ENCODE results near the gene PRX. TPM values are rescaled to one million over a fixed set of nuclear protein-coding genes. Genes with fewer than 3 reads are reported as not detected.

PRX gene
- total and polyA plus RNA-seq, 4 donors: 0.03 to 1.0 (median 0.52) TPM

DNA sequence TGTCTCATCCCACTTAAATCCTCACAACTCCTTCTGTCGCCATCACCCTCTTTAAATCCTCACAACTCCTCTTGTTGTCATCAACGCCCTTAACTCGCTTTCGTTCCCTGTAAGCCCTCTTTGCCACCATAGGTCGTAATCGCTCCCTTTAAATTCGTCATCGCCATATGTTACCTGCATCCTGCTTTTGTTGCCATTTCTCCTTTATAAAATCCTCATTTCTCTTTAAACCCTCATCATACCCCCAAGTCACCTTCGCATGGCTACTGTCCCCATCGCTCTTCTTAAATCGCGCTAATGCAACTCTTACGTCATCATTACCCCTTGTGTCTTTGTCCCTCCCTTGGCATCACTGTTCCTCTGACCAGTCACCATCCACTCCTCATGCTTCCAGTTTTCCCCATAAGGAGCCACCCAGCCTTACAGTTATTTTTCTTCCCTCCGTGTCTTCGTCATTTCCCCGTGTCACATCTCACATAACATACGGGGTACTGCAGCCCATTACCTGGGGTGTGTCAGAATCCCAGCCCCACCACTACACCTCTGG, 64.1 kb downstream of the PRX start (continued):
- TF ChIP-seq, protein P1, sequence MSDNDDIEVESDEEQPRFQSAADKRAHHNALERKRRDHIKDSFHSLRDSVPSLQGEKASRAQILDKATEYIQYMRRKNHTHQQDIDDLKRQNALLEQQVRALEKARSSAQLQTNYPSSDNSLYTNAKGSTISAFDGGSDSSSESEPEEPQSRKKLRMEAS (IDR thresholded peaks at IDR 0.05): no peak
- TF ChIP-seq TAF1 (conservative IDR thresholded peaks at IDR 0.05): no peak
- TF ChIP-seq, protein P2, sequence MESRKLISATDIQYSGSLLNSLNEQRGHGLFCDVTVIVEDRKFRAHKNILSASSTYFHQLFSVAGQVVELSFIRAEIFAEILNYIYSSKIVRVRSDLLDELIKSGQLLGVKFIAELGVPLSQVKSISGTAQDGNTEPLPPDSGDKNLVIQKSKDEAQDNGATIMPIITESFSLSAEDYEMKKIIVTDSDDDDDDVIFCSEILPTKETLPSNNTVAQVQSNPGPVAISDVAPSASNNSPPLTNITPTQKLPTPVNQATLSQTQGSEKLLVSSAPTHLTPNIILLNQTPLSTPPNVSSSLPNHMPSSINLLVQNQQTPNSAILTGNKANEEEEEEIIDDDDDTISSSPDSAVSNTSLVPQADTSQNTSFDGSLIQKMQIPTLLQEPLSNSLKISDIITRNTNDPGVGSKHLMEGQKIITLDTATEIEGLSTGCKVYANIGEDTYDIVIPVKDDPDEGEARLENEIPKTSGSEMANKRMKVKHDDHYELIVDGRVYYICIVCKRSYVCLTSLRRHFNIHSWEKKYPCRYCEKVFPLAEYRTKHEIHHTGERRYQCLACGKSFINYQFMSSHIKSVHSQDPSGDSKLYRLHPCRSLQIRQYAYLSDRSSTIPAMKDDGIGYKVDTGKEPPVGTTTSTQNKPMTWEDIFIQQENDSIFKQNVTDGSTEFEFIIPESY (IDR thresholded peaks at IDR 0.05): no peak

DNA sequence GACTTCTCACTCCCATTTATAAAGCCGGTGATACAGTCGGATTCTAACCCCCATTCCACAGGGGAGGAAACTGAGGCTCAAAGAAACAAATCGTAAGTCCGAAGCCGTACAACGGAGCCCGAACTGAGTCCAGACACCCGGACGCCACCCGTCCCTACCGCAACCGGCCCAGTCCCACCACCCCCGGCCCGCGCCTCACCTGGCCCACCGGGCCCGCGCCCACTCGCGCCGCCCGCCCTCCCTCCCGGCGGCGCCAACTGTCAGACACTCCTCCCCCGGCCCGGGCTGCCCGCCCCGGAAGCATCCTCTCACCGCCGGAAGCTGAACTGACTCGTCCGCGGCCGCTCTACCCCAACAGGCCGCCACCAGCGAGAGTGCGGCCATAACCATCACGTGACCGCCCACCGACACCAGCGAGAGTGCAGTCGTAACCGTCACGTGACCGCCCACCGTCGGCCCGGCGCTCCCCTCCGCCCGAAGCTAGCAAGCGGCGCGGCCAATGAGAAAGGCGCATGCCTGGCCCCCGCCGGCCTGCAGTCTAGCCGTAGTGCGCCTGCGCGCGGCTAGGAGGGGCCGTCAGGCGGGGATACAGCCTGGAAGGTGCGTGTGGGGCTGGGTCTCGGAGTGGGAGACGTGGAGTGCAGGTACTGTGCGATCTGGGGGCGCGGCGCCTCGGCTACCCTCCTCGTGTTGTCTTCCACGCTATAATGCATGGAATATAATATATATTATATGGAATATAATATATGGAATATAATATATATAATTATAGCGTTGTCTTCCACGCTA, 64.9 kb downstream of the PRX start, which contains the start of the genes C19orf47 and PLD3:
C19orf47 (minus strand) TSS at position 273 of the 789 bp plus-strand sequence. CDS start 6,540 bp downstream, outside the sequence.
PLD3 (plus strand) TSS at position 571 of the 789 bp plus-strand sequence. CDS start 17,789 bp downstream, outside the sequence.
- under 1% methylated on average over 77 of the region's 77 CpGs for WGBS
- peak within 1 kb of the TSS; percentile 64 to 84 for H3K9ac ChIP-seq (ENCODE audit: low read depth in 1 of 2, low read length in 2 of 2)
- peak within 1 kb of the TSS; percentile 85 to 92 (median 87) for H3K4me3 ChIP-seq (ENCODE audit: low read depth in 1 of 3, low read length in 3 of 3)
- peak within 1 kb of the TSS; percentile 49 to 68 for H3K27ac ChIP-seq (ENCODE audit: low read depth in 1 of 2, low read length in 2 of 2)
- peak; percentile 96 for DNase-seq (ENCODE audit: low spot score)
- peaks cover 0 to 19% (median 14%) of the 10 kb centered on the region in 4 donors for H3K4me1 ChIP-seq (ENCODE audit: control insufficient read depth in 4 of 4, insufficient read depth in 4 of 4, low read length in 3 of 4)
- TF ChIP-seq, protein P3, sequence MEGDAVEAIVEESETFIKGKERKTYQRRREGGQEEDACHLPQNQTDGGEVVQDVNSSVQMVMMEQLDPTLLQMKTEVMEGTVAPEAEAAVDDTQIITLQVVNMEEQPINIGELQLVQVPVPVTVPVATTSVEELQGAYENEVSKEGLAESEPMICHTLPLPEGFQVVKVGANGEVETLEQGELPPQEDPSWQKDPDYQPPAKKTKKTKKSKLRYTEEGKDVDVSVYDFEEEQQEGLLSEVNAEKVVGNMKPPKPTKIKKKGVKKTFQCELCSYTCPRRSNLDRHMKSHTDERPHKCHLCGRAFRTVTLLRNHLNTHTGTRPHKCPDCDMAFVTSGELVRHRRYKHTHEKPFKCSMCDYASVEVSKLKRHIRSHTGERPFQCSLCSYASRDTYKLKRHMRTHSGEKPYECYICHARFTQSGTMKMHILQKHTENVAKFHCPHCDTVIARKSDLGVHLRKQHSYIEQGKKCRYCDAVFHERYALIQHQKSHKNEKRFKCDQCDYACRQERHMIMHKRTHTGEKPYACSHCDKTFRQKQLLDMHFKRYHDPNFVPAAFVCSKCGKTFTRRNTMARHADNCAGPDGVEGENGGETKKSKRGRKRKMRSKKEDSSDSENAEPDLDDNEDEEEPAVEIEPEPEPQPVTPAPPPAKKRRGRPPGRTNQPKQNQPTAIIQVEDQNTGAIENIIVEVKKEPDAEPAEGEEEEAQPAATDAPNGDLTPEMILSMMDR (IDR thresholded peaks at IDR 0.05; ENCODE audit: low read depth, low read length, missing input control): no peak
- TF ChIP-seq FOXA1 (IDR thresholded peaks at IDR 0.05) (peak; percentile 61), HNF4A (conservative IDR thresholded peaks at IDR 0.05) (no peak), EGR1 (IDR thresholded peaks at IDR 0.05; ENCODE audit: low read depth in 2 of 2) (peak in 1 of 2 donors; percentile 25), RXRA (IDR thresholded peaks at IDR 0.05) (peak; percentile 27 to 31), FOXA2 (IDR thresholded peaks at IDR 0.05) (no peak), GABPA (IDR thresholded peaks at IDR 0.05 in 1 of 2, conservative IDR thresholded peaks at IDR 0.05 in 1 of 2) (peak; percentile 79 to 92), YY1 (IDR thresholded peaks at IDR 0.05) (peak; percentile 96), SP1 (IDR thresholded peaks at IDR 0.05) (peak; percentile 68), NR2F2 (IDR thresholded peaks at IDR 0.05) (no peak), HNF4G (IDR thresholded peaks at IDR 0.05) (no peak), JUND (IDR thresholded peaks at IDR 0.05) (no peak), RAD21 (IDR thresholded peaks at IDR 0.05) (peak in 1 of 2 donors; percentile 45), TAF1 (conservative IDR thresholded peaks at IDR 0.05) (peak; percentile 43)
- TF ChIP-seq, protein P4, sequence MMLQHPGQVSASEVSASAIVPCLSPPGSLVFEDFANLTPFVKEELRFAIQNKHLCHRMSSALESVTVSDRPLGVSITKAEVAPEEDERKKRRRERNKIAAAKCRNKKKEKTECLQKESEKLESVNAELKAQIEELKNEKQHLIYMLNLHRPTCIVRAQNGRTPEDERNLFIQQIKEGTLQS (IDR thresholded peaks at IDR 0.05): no peak
- TF ChIP-seq, protein P5, sequence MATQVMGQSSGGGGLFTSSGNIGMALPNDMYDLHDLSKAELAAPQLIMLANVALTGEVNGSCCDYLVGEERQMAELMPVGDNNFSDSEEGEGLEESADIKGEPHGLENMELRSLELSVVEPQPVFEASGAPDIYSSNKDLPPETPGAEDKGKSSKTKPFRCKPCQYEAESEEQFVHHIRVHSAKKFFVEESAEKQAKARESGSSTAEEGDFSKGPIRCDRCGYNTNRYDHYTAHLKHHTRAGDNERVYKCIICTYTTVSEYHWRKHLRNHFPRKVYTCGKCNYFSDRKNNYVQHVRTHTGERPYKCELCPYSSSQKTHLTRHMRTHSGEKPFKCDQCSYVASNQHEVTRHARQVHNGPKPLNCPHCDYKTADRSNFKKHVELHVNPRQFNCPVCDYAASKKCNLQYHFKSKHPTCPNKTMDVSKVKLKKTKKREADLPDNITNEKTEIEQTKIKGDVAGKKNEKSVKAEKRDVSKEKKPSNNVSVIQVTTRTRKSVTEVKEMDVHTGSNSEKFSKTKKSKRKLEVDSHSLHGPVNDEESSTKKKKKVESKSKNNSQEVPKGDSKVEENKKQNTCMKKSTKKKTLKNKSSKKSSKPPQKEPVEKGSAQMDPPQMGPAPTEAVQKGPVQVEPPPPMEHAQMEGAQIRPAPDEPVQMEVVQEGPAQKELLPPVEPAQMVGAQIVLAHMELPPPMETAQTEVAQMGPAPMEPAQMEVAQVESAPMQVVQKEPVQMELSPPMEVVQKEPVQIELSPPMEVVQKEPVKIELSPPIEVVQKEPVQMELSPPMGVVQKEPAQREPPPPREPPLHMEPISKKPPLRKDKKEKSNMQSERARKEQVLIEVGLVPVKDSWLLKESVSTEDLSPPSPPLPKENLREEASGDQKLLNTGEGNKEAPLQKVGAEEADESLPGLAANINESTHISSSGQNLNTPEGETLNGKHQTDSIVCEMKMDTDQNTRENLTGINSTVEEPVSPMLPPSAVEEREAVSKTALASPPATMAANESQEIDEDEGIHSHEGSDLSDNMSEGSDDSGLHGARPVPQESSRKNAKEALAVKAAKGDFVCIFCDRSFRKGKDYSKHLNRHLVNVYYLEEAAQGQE (IDR thresholded peaks at IDR 0.05): peak; percentile 48
- TF ChIP-seq, protein P1 (IDR thresholded peaks at IDR 0.05): peak; percentile 58
- TF ChIP-seq, protein P2 (IDR thresholded peaks at IDR 0.05): peak; percentile 57
- H3K27me3 ChIP-seq (ENCODE audit: control insufficient read depth in 4 of 4, insufficient read depth in 4 of 4, low read length in 3 of 4): no peaks in the 10 kb centered on the region
- H3K9me3 ChIP-seq (ENCODE audit: control insufficient read depth in 4 of 4, low read length in 3 of 4): no peaks in the 10 kb centered on the region
- no peaks in the 10 kb centered on the region for H3K36me3 ChIP-seq (ENCODE audit: control insufficient read depth in 4 of 4, insufficient read depth in 3 of 4, low read depth in 1 of 4, low read length in 3 of 4)
